RPMI7951 (cell line): ENCODE data around the gene KRT36. TPM values are rescaled to one million over a fixed set of nuclear protein-coding genes. Genes with fewer than 3 reads are reported as not detected.

Source experiments
- DNase-seq: peaks from one replicate; pipeline ENCODE4 v3.0.0-alpha.2; 2012; ENCODE audit warnings: low read depth
- total RNA-seq: library from RNA; depleted of rRNA; stranded (reverse); fragments of >200 nt; shearing (Covaris generic); gene quantifications from 2 replicates; pipeline ENCODE4 v1.2.3, GENCODE V29; 2014; rRNA removed

KRT36 gene
- total RNA-seq: not detected in 2 replicates

DNA sequence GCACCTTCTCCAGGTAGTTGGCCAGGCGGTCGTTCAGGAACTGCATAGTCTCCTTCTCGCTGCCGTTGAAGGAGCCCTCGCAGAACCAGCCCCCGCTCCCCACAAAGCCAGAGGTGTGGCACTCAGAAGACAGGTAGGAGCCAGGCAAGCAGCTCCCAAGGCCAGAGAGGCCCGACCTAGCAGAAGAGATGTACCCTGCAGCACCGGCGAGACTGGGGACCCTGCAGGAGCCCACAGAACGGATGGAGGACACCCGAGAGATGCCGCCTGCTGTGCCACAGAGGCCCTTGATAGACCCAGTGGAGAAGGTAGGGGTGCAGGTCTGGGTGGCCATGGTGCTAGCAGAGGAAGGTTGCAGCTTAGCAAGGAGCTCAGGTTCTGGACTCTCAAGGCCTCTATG, at the start of gene KRT36:
TSS of gene KRT36 (minus strand) at position 380 of the 400 bp plus-strand sequence. CDS start at position 334, 46 bp downstream.
- DNase-seq: no peak

DNA sequence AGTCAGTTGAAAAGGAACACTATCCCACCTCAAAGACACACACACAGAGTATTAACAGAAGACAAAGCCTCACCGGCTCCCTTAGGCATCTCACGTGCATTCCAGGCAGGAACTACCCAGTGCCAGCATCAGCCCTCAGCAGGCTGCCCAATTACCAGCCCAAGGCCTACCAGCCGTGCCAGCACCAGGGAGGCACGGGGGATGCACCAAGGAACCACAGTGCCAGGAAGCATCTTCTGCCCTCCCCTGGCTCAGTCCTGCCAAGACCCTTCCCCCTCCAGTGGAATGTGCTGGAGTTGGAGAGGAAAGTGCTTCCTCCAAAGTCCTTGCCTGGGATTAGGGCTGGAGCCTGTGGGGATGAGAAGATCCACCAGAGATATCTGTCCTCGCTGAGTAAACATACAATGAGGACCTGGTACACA, 49.4 kb upstream of the KRT36 start:
- no peak for DNase-seq

DNA sequence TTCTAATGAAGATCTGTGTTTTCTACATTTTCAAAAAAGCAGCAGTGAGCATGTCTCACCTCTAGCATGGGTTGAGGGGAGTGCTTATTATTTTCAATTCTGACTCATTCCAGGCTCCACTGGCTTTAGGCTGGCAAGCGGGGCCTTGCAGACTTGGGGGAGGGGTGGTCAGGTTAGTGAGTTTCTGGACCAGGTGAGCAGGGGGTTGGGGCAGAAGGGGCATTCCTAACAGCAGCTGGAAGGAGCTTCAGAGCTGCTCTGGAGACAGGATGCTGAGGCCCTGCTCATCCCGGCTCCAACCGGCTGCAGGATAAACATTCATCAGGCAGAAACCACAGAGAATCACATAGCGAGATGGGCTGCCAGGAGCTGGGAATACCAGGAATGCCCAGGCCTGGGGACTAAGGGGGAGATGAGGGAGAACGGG, 48.9 kb upstream of the KRT36 start:
- peak; percentile 63 for DNase-seq

DNA sequence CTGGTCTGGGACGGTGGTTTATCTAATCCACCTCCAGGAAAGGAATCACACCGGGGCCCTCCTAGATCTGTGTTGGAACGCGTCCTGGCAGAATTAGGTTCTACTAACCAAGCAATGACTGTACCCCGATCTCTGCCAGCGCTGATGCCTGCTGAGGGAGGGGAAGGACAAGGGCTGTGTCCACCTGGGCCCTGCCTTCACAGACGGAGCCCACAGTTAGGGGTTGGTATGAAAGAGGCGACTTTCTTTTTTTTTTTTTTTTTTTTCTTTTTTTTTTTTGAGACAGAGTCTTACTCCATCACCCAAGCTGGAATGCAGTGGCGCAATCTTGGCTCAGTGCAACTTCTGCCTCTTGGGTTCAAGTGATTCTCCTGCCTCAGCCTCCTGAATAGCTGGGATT, 48.3 kb upstream of the KRT36 start:
- DNase-seq: no peak

DNA sequence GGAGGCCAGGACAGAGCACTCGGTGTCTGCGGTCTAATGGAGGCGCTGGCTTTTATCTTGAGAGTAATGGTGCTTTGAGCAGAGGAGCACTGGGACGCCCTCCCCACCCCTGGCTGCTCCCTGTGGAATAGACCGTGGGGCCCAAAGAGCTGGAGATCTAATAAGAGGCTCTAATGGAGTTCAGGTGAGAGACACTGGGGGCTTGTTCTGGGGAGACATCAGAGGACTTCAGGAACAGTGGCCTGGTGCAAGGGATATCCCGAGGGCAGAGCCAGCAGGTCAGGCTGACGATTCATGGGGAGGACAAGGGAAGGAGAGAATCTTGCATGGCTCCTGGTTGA, 47.9 kb upstream of the KRT36 start:
- no peak for DNase-seq

DNA sequence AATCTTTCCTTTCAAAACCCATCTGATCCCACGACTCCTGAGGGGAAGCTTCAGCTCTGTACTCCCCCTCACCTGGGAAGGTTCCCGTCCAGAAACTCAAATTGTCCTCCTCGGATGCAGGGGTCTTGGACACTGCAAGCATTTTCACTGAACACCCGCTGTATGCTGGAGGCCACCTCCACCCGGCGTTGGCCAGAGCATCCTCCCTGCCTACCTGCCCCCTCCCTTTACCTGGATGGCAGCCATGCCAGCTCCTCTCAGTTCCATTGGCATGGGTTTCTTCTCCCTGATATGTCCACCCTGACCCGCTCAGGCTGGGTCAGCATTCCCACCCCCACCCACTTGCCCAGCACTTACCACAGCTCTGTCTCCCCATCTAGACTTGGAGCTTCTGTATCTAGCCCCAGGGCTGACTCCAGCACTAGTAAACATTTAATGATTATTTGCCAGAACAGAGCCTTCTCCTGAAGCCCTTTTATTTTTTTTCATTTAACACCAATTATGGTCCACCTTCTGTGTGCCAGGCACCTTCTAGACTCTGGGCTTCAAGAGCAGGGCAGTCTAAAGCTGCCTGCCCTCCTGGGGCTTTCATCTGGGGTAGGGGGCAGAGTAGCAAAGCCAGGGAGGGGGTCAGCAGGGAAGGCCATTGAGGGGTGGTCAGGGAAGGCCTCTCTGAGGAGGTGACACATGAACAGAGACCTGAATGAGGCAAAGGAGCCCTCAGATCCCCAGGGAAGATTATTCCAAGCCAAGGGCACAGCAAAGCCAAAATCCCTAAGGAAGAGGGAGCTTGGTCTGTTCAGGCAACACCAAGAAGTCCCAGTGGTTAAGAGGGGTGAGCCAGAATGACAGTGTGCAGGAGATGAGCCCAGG, 47.3 kb upstream of the KRT36 start:
- DNase-seq: no peak

DNA sequence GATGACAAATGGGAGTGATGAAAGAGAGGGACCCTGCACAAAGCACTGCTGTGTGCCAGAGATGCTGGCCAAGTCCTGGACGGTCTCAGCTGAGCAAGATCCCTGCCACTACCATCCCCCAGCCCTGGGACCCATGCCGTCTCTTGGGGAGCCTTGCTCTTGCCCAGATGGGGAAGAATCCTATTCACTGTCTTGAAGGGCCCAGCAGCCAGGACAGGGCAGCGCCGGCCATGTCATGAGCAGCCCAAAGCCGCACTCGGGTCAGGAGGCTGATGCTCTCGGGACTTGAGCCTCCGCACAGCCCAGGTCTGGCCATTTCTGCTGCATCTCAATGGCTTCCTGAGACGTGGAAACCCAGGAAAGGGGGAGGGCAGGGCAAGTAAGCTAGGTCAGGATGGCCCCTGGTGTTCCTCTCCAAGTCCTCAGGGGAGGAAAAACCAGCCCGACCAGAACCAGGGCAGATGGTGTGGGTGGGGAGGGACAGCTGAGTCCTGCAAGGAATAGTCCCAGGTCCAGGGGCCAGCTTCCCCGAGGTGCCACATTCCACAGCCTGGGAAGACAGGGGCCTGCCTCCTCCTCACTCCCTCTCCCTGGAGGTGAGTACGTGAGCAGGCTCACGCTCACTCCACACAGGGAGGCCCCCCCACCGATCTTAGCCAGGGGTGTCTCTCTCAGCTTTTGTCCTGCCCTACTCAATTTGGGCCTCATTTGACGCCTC, 46.2 kb upstream of the KRT36 start:
- no peak for DNase-seq

DNA sequence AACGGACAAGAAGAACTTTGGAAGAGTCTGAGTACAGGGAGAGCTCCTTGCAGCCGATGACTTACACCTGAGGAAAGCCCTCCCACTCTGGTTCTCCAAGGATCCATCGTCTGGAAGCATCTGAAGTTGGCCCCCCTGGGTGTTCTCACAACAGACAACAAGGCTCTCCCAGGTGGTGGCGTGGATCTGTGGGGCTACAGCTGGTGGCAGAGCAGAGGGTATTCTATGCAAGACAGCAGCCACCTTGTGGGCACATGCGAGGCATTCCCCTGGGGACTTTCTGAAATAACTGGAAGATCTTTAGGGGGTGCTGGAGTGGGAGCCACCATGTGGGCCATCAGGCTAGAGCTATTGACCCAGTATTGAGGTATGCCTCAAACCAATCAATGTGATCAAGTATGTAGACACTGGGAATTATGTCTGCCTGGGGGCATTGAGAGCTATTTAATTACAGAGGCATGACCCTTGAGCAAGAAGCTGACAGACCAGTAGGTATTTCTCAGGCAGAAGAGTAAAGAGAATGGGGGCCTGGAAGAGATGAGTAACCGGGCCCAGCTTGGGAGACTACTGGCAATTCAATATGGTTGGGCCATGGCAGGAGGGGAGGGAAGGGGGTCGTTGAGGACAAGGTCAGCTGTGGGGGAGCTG, 45.3 kb upstream of the KRT36 start:
- DNase-seq: no peak

DNA sequence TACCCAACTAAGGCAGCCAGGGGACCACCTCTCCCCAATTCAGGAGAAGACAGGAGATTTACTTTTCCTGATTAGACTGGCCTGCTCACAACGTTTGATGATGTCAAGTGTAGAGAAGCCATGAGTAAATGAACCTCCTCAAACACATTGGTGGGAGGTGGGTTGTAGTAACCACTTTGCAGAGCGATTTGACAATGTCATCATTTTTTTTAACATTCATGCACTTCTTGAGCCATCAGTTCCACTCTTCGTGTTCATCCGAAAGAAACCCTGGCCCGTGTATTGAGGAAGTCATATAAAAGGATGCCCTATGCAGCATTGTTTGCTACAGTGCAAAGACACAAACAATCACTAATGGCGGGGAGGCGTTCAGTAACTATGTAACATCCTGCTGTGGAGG, 43.9 kb upstream of the KRT36 start:
- no peak for DNase-seq

DNA sequence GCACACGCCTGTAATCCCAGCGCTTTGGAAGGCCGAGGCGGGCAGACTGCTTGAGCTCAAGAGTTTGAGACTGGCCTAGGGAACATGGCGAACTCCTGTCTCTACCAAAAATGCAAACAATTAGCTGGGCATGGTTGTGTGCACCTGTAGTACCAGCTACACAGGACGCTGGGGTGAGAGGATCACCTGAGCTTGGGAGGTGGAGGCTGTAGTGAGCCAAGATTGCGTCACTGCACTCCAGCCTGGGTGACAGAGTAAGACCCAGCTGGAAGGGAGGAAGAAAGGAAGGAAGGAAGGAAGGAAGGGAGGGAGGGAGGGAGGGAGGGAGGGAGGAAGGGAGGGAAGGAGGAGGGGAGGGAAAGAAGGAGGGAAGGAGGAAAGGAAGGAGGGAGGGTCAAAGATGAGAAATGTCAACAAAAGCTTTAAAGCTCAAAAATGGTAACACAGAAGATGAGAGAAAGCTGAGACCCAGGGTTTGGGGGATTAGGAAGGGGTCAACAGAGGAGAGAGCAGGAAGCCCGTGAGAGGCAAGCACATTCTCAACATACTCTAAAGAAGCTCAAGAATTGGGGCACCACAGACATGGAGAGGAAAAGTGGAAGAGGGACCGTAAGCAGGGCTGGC, 43.3 kb upstream of the KRT36 start:
- no peak for DNase-seq

DNA sequence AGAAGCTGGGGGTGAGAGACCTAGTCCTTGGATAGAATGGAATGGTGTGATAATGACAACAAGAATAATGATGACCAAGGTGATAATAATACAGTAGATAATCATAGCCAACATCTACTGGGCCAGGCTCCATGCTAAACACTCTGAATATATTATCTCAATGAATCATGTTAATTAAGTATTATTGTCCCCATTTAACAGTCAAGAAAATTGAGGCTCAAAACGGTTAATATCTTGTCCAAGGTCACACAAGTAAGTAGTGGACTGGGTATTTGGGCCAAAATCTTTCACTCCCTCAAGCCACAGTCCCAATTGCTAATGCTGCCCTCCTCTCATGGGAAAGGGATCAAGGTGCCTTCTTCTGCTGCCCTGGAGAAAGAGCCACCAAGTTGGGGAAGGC, 42.3 kb upstream of the KRT36 start:
- no peak for DNase-seq

DNA sequence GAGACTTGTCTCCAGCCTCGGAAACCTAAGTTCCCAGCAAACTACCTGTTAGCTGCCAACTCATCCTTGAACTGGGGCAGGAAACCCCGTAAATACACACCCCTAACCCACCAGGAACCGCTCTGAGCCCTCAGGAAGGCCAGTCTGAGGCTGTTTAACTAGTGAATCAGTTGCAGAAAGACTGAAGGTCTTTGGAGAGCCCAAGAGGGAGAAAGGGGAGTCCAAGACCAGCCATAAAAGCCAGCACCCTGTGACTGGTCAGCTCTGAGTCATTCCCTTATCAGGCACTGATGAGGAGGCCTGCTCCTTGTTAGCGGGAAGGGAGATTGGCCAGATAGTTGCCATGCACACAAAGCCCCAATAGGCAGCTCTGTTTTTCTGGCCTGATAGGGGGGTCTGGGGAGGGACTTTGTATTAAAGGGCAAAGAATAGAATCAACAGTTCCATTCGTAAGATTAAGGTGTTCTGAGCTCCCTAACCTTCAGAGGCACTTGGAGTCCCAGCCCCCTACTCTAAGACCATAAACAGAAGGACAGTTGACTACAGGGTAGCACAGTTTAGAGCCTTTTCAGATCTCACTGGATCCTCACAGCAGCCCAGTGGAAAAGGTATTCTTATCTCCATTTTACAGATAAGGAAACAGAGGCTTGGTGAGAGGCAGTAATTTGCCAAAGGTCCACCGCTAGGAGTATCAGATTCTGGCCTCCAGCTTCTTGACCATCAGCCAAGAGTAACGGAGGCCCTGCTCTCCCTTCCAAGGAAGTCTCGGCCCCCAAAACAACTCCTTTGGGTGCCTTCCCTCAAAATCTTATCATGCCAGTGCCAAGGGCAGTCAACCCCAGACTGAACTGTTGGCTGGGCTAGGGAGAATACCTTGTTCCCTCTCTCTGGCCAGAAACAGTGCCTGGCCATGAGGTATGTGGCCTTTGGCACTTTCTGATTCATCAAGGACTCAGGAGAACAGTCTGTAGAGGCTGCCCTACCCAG, 40.6 kb upstream of the KRT36 start:
- DNase-seq: peak; percentile 97

DNA sequence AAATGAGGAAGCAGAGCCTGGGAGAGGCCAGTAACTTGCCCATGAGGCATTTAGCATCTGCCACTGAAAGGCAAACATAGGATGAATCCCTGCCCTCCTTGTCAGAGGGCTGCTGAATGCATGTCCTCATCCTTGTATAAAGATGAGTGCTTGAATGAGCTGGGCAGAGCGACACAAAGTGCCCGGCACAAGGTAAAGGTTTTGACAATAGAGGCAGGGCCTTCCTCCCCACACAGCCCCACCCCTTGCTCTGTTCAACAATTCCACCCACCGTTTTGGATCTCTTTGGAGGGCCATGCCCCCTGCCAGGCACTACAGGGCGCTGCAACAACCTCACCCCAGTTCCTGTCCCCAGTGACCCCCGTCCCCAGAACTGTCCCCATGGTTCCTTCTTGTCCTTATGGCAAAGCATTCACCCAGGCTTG, 39.8 kb upstream of the KRT36 start:
- no peak for DNase-seq

DNA sequence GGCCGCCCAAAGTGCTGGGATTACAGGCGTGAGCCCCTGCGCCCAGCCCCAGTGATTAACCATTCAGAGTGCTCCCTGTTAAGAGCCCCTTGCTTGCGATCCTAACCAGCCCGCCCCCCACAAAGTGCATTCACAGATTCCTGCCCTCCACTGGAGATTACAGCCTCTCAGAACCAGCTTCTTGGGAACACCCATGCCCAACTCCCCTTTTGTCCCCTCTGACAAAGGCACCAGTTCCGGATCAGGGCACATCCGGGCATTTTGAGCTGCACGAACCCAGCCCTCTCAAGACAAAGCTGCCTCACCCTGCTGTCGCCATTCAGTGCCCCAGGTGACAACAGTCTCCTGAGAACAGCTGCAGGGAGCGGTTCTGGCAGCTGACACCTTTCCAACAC, 39.2 kb upstream of the KRT36 start:
- no peak for DNase-seq

DNA sequence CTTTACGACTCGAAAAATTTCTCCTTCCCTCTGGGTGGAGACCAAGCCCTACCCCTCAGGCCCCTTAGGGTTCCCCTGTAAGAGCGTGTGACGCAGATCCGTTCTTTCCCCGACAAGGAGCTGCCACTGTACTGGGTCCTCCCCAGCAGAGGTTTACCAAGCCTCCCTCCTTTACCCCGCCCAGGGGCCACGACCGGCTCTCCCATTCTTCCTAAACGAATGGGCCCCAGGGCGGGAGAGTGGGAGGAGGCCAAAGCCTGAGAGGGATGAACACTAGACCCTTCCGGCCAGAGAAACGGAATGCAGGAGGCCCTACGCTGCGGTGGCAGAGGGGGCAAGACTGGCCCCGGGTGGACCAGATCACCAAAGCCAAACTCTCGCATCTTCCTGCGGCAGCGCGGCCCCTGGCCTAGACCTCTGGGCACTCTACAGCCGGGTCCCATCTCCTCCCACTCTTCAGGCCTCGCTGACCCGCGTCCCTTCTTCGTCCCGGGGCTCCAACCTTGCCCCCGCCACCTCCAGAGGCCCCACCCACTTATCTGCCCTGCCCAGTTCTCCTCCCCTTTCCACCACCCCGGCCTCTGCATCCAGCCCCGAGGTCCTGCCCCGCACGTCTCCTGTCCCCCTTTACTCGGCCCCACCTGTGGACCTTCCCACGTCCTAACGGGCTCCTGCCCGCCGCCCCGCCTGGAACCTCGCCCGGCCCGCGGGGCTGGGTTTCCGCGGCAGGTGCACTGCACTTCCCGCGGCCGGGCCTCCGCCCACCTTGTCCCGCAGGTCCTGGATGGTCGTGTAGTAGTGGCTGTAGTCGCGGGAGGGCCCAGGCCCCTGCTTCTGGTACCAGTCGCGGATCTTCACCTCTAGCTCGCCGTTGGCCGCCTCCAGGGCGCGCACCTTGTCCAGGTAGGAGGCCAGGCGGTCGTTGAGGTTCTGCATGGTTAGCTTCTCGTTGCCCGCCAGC, 37.6 kb upstream of the KRT36 start:
- peak; percentile 48 for DNase-seq

DNA sequence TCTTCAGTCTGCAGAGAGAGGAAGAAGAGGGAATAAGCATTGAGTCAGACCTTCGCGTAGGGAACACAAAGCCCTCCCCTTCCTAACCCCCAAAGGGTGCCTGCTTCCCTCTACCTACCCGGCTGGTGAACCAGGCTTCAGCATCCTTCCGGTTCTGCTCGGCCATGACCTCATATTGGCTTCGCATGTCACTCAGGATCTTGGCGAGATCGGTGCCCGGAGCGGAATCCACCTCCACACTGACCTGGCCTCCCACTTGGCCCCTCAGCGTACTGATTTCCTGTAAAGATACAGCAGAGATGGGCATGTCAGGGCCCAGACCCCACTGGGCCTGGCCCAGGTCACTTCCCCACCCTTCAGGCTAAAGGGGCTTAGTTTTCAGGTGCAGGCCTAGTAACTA, 34.6 kb upstream of the KRT36 start:
- no peak for DNase-seq

DNA sequence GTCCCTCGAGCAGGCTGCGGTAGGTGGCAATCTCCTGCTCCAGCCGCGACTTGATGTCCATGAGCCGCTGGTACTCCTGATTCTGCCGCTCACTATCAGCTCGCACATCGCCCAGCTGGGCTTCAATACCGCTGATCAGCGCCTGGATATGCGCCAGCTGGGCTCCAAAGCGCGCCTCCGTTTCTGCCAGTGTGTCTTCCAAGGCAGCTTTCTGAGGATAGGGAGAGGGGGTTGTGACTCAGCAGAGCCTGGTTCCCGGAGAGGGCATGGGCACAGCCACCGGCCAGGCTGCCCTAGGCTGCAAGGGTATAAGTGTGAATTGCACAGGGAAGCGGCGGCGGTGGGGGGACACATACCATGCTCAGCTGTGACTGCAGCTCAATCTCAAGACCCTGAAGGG, 34.1 kb upstream of the KRT36 start:
- no peak for DNase-seq

DNA sequence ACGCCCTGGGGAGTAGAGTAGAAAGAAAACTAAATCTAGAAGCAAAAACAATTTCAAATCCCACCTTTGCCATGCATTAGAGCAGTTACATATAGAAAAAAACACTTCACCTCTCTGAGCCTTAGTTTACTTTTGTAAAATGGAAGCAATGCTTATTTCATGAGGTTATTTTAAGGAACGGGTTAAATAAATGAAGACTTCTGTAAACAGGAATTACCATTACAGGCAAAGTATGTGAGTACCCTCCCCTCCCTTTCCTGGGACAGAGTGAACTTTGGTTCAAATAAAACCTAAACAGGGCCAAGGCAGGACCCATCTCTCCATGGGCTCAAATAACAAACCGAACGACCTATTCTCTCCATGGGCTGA, 33.5 kb upstream of the KRT36 start:
- DNase-seq: no peak

DNA sequence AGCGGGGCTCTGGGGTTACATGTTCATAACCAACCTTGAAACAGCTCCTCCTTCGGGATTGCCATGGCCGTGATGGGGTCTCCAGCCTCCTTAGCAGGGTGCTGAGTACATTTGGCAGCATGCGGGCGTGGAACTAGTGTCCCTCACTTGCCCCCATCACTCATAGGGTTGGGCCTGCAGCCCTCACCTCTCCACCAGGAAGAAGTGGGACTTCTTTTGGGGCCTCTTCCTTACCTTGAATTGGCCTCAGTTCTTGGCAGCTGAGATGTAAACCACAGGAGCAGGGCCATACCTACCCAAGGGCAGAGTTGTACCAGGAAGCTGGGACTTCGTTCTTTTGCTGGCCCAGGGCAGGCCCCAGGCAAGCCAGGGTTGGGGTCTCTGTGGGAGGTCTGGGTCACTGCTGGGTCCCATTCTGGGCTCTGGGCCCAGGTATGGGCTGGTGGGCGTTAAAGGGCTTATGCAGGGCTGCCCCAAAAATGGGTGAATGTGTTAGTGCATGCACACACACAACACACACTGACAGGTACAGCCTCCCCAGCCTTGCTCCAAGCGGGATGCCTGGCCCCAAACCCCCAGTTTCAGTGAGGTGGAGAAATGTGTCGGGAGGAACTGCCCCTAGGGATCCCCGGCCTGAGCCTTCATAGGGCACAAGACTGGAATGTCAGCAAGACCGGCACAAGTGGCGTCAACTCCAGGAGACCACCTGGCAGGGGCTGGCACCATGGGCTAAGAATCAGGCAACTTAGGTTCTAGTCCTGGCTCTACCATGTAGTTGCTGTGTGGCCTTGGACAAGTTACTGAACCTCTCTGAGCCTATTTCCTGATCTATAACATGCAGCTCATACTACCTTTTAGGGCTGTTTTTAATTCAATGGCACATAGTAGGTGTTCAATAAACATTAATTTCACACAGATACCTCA, 32.9 kb upstream of the KRT36 start:
- no peak for DNase-seq
